ENCODE measurements around the gene SORBS1.

- TF ChIP-seq, protein P1, sequence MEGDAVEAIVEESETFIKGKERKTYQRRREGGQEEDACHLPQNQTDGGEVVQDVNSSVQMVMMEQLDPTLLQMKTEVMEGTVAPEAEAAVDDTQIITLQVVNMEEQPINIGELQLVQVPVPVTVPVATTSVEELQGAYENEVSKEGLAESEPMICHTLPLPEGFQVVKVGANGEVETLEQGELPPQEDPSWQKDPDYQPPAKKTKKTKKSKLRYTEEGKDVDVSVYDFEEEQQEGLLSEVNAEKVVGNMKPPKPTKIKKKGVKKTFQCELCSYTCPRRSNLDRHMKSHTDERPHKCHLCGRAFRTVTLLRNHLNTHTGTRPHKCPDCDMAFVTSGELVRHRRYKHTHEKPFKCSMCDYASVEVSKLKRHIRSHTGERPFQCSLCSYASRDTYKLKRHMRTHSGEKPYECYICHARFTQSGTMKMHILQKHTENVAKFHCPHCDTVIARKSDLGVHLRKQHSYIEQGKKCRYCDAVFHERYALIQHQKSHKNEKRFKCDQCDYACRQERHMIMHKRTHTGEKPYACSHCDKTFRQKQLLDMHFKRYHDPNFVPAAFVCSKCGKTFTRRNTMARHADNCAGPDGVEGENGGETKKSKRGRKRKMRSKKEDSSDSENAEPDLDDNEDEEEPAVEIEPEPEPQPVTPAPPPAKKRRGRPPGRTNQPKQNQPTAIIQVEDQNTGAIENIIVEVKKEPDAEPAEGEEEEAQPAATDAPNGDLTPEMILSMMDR (conservative IDR thresholded peaks at IDR 0.05; ENCODE audit: low read depth, low read length), result no peak
- TF ChIP-seq EZH2phosphoT487 (IDR thresholded peaks at IDR 0.05; ENCODE audit: borderline replicate concordance, low read length) (no peak), EZH2 (IDR thresholded peaks at IDR 0.05; ENCODE audit: low read length, unreplicated experiment) (no peak)
Measured at GRCh38 chr10:95500097-95500496, 61.1 kb downstream of the SORBS1 start.
